Superior temporal gyrus (tissue), 1 donor: ENCODE measurements around the gene C12orf75.
"Not testable (repeated sequence)": the region's sequence is repeated elsewhere in the genome, so short reads cannot be mapped to it uniquely, and the experiment has no call there.

ENCODE experiments used
- DNase-seq: peaks from one replicate; pipeline ENCODE4 v3.0.0-alpha.2; 2016; ENCODE audit errors: extremely low spot score

Gene C12orf75

DNA sequence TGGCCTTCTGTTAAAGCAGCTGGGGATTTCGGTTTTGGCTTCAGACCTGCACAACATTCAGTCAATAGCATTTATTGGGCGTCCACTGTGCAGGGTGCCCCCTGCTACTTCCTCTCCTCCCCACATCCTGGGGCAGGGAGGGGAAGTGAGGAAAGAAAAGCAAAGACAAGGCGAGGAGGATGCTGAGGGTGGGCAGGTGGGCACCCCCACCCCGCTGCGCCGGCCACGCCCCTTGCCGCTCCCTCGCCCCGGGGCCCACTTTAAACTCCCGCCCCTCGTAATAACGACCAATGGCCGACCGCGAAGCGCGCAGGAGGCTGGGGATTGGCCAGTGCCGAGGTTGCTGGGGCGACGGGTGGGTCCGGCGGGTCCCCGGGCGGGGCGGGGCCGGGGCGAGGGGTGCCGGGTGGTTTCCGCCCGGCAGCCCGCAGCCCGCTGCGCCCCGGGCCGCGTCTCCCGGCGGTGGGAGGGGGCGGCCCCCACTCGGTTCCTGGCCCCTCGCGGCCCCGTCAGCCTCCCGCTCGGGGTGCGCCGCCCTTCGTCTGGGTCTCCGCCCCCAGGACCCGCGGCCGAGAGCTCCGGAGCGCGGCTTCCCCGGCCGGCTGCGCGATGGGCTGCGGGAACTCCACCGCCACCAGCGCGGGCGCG lies at the start of gene C12orf75:
C12orf75 (plus strand) TSS at position 409 of the 648 bp plus-strand sequence; CDS start at position 610, 201 bp downstream.
- DNase-seq: no peak

GRCh38 chr12:105280966-105281693 lies 49.4 kb upstream of the C12orf75 start:
- no peak for DNase-seq

GRCh38 chr12:105281694-105282049 lies 48.8 kb upstream of the C12orf75 start:
- DNase-seq: no peak

- DNase-seq: no peak
Observed at GRCh38 chr12:105285378-105285777, 45.1 kb upstream of the C12orf75 start.

DNA sequence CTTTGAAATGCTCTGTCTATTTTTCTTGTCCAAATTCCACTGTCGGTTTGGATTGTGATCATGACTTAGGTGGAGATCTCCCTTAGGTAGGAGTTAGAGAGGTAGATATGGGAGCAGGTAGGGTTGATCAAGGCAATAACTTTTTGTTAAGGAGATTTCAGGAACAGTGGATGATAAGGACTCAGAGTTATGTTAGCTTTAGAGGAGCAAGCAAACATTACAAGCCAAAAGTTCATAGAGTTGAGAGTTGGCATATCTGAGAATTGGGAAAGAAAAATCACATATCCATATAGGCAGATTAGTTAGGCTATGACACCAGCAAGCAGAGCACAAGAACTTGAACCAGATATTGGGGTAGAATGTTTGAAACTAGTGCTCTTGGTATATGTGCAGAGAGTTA lies 43.1 kb upstream of the C12orf75 start:
- no peak for DNase-seq

DNA sequence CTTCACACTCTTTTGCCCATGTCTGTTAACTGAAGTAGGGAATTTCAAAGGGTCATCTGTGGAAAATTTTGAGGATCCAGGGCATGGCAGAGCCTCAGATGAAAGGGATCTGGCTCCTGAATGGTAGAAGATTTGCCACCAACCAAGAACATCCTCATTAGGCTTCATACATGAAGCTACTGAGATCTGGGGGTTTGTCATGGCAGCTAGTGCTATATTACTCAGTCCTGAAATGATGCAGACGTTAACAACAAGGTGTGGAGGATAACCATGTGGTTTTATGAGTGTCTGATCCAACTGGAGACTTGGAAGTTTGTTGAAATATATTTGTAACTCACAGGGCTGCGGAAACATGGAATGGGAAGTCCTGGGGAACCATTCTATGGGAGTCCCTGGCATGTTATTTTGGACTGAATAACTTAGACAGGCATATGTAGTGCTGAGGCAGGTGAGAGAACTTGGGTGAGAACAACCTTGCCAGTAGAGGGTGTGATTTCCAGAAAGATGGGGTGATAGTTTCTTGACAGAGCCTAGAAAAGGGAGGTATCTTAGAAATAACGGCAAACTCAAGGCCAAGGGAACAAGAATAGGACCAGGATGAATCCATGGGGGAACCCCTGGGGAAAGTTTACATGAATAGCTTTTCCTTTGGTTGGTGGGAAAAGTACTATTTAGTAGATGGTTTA lies 42.0 kb upstream of the C12orf75 start:
- DNase-seq: no peak

GRCh38 chr12:105289114-105289904 lies 41.2 kb upstream of the C12orf75 start:
- no peak for DNase-seq

GRCh38 chr12:105291531-105291930 lies 39.0 kb upstream of the C12orf75 start:
- no peak for DNase-seq

- DNase-seq: no peak
Observed at GRCh38 chr12:105292705-105293104, 37.8 kb upstream of the C12orf75 start.

DNA sequence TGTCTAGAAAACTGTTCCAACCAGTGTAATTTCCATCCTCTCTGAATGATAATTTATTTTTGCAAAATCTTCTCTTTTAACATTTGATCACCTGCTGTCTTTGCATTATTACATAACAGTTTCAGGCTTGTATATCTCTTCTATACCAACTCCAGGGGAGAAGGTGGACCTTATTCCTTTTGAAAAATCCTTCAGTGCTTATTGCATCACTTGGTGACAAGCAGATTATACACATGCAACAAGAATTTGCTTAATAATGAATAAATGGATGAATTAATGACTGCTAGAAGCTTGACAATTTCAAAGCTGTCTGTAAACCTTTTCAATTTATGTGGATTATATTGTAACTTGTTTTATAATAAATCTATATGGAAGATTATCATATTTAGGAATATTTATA lies 37.3 kb upstream of the C12orf75 start:
- no peak for DNase-seq

- DNase-seq: no peak
Observed at GRCh38 chr12:105294161-105294560, 36.3 kb upstream of the C12orf75 start.

DNA sequence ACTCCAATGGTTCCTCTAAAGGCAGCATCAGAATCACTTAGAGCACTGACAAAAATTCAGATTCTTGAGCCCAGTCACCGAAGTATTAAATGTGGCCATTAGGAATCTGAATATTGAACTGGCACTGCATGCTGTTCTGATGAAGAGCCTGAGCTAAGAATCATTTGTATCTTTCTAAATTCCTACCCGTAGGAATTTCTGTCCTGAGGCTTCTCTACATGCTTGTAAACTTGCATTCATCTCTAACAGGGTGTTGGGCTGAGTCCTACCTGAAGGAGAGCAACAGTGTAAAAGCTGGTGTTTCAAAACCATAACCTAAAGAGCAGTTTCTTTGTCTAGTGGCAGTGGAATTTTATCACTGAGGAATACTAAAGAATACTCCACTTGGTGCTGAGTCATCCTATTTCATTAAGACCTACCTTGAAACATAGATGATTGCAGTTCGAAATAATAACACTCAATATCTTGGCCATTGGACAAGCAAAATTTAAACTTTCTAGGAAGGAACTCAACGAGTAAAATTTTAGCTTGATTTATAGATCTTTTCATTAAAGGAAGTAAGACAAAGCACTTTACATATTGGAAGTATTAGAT lies 35.5 kb upstream of the C12orf75 start:
- DNase-seq: no peak

GRCh38 chr12:105296116-105297089 lies 34.1 kb upstream of the C12orf75 start:
- DNase-seq: no peak

- no peak for DNase-seq
Observed at GRCh38 chr12:105300883-105301282, 29.6 kb upstream of the C12orf75 start.

DNA sequence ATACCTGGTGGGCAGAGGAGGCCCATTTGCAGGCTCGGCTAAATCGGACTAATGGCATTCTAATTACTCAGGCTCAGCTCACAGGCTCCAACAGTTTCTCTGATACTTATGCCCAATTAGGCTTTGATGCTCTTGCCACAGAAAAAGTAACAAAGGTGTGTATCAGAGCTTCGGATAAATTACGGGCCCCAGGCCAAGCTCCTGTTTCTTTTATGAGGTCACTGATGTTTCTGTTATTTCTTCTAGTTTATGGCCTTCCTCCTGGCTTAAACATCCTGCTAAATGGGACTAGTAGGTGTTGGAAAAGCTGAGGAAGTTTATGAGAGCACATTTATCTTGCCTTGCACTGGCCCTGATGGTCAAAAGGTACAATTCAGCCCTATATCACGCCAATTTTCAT lies 28.8 kb upstream of the C12orf75 start:
- no peak for DNase-seq

DNA sequence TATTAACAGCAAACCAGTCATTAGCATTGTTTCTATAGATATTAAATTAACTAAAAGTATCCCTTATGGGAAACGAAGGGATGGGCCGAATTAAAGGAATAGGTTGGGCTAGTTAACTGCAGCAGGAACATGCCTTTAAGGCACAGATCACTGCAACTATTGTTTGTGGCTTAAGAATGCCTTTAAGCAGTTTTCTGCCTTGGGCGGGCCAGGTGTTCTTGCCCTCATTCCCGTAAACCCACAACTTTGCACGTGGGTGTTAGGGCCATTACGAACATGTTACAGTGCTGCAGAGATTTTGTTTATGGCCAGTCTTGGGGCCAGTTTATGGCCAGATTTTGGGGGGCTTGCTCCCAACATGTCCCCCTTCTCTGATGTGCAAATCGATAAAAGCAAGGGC lies 27.5 kb upstream of the C12orf75 start:
- not testable (repeated sequence) for DNase-seq

- DNase-seq: not testable (repeated sequence)
Observed at GRCh38 chr12:105304626-105305025, 25.9 kb upstream of the C12orf75 start.

- DNase-seq: not testable (repeated sequence)
Observed at GRCh38 chr12:105307601-105308314, 22.7 kb upstream of the C12orf75 start.

DNA sequence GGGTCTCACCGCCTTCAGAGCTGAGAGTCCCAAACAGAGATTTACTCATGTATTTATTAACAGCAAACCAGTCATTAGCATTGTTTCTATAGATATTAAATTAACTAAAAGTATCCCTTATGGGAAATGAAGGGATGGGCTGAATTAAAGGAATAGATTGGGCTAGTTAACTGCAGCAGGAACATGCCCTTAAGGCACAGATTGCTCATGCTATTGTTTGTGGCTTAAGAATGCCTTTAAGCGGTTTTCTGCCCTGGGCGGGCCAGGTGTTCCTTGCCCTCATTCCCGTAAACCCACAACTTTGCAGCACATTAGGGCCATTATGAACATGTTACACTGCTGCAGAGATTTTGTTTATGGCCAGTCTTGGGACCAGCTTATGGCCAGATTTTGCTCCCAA lies 21.7 kb upstream of the C12orf75 start:
- DNase-seq: not testable (repeated sequence)

DNA sequence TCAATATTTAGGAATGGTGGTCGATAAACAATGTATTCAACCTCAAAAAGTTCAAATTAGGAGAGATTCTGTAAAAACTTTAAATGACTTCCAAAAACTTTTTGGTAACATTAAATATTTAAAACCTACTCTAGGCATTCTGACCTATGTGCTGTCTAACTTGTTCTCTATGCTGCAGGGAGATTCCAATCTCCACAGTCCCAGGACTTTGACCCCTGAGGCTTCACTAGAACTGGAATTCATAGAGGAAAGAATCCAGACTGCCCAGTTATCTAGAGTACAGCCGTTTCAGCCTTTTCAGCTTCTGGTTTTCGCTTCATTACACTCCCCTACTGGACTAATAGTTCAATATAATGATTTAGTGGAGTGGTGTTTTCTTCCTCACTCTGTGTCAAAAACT lies 21.1 kb upstream of the C12orf75 start:
- DNase-seq: not testable (repeated sequence)
